Measurements from ENCODE around the gene SIGLEC5. TPM values are rescaled to one million over a fixed set of nuclear protein-coding genes. Genes with fewer than 3 reads are reported as not detected.
"Not testable (repeated sequence)": the region's sequence is repeated elsewhere in the genome, so short reads cannot be mapped to it uniquely, and the experiment has no call there.

Gene SIGLEC5, protein sequence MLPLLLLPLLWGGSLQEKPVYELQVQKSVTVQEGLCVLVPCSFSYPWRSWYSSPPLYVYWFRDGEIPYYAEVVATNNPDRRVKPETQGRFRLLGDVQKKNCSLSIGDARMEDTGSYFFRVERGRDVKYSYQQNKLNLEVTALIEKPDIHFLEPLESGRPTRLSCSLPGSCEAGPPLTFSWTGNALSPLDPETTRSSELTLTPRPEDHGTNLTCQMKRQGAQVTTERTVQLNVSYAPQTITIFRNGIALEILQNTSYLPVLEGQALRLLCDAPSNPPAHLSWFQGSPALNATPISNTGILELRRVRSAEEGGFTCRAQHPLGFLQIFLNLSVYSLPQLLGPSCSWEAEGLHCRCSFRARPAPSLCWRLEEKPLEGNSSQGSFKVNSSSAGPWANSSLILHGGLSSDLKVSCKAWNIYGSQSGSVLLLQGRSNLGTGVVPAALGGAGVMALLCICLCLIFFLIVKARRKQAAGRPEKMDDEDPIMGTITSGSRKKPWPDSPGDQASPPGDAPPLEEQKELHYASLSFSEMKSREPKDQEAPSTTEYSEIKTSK
- not detected for total RNA-seq (ENCODE audit: unreplicated experiment)
- long read RNA-seq = 0 reads

DNA sequence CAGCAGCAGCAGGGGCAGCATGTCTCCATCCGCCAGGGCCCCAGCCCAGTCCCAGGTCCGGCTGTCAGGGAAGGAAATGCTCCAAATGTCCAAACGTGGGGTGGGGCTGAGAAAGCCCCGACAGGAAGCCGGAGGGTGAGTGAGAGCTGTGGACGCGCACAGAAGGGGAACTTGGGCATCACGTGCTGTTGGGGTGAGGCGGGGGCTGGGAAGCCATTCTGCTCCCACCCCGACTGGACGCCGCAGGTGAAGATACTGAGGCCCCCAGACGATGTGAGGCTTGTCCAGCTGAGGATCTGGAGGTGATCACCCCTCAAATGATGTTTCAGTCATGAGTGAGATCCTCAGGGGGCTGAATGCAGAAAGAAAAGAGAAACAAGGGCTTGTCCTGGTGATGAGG is at the start of gene SIGLEC5:
SIGLEC5 (minus strand) TSS at position 87 of the 400 bp plus-strand sequence; CDS start at position 21, 66 bp downstream.
- not testable (repeated sequence) for H3K9me3 Mint-ChIP-seq (ENCODE audit: unreplicated experiment); H3K4me1 Mint-ChIP-seq (ENCODE audit: unreplicated experiment); H3K4me3 Mint-ChIP-seq (ENCODE audit: unreplicated experiment); H3K27ac Mint-ChIP-seq (ENCODE audit: unreplicated experiment); H3K36me3 Mint-ChIP-seq (ENCODE audit: low read depth, unreplicated experiment); DNase-seq (ENCODE audit: low spot score)
- H3K27me3 Mint-ChIP-seq (ENCODE audit: unreplicated experiment) = peaks cover 12% of the 10 kb centered on the region

DNA sequence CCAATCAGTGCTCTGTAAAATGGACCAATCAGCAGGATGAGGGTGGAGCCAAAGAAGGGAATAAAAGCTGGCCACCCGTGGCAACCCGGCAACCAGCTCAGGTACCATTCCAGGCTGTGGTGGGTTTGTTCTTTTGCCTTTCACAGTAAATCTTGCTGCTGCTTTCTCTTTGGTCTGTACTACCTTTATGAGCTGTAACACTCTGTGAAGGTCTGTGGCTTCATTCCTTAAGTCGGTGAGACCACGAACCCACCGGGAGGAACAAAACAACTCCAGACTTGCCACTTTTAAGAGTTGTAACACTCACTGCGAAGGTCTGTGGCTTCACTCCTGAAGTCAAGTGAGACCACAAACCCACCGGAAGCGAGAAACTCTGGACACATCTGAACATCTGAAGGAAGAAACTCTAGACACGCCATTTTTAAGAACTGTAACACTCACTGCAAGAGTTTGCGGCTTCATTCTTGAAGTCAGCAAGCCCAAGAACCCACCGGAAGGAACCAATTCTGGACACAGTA is 46.4 kb upstream of the SIGLEC5 start:
- Mint-ChIP-seq H3K9me3 (ENCODE audit: unreplicated experiment) (no peaks in the 10 kb centered on the region), H3K4me1 (ENCODE audit: unreplicated experiment) (no peaks in the 10 kb centered on the region), H3K4me3 (ENCODE audit: unreplicated experiment) (no peak overlapping the region), H3K27me3 (ENCODE audit: unreplicated experiment) (peaks cover 3% of the 10 kb centered on the region), H3K36me3 (ENCODE audit: low read depth, unreplicated experiment) (no peaks in the 10 kb centered on the region), H3K27ac (ENCODE audit: unreplicated experiment) (no peak overlapping the region)
- DNase-seq (ENCODE audit: low spot score) = no peak
- TF ChIP-seq, protein P1, sequence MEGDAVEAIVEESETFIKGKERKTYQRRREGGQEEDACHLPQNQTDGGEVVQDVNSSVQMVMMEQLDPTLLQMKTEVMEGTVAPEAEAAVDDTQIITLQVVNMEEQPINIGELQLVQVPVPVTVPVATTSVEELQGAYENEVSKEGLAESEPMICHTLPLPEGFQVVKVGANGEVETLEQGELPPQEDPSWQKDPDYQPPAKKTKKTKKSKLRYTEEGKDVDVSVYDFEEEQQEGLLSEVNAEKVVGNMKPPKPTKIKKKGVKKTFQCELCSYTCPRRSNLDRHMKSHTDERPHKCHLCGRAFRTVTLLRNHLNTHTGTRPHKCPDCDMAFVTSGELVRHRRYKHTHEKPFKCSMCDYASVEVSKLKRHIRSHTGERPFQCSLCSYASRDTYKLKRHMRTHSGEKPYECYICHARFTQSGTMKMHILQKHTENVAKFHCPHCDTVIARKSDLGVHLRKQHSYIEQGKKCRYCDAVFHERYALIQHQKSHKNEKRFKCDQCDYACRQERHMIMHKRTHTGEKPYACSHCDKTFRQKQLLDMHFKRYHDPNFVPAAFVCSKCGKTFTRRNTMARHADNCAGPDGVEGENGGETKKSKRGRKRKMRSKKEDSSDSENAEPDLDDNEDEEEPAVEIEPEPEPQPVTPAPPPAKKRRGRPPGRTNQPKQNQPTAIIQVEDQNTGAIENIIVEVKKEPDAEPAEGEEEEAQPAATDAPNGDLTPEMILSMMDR (IDR thresholded peaks at IDR 0.05; ENCODE audit: unreplicated experiment) = no peak

DNA sequence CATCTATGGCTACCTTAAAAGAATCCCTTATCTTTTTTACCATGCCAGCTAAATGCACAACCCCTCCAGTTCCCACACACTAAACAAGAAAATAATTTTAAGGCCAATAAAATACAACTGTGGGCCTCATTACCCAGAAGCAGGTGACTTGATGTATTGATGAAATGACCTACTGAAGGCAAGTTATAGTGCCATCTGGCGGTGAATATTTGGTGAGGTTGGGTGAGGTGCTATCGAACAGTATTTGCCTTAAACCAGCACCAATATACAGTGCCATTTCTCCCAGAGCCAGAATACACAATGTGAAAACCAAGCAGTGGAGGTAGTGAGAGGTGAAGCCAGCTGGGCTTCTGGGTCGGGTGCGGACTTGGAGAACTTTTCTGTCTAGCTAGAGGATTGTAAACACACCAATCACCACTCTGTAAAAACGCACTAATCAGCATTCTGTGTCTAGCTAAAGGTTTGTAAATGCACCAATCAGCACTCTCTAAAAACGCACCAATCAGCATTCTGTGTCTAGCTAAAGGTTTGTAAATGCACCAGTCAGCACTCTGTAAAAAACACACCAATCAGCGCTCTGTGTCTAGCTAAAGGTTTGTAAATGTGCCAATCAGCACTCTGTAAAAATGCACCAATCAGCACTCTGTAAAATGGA is 45.8 kb upstream of the SIGLEC5 start:
- TF ChIP-seq, protein P1 (IDR thresholded peaks at IDR 0.05; ENCODE audit: unreplicated experiment) = peak; percentile 52
- DNase-seq (ENCODE audit: low spot score); H3K27ac Mint-ChIP-seq (ENCODE audit: unreplicated experiment); H3K27me3 Mint-ChIP-seq (ENCODE audit: unreplicated experiment); H3K9me3 Mint-ChIP-seq (ENCODE audit: unreplicated experiment); H3K4me3 Mint-ChIP-seq (ENCODE audit: unreplicated experiment); H3K4me1 Mint-ChIP-seq (ENCODE audit: unreplicated experiment); H3K36me3 Mint-ChIP-seq (ENCODE audit: low read depth, unreplicated experiment): not testable (repeated sequence)

DNA sequence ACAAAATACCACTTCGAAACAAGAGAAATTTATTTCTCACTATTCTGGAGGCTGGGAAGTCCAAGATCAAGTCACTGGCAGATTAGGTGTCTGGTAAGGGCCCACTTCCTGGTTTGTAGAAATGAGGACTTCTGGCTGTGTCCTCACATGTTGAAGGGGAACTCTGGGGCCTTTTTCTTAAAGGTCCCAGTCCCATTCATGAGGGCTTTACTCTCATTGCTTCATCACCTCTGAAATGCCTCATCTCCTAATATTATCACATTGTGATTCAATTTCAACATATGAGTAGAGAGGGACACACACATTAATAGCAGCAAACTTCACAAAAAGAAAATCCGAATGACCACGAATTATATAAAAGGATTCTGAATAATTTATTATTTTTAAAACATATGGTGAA is 38.0 kb upstream of the SIGLEC5 start:
- TF ChIP-seq, protein P1 (IDR thresholded peaks at IDR 0.05; ENCODE audit: unreplicated experiment) = no peak
- H3K9me3 Mint-ChIP-seq (ENCODE audit: unreplicated experiment) = no peaks in the 10 kb centered on the region
- no peak for DNase-seq (ENCODE audit: low spot score)
- H3K4me3 Mint-ChIP-seq (ENCODE audit: unreplicated experiment) = no peak overlapping the region
- no peaks in the 10 kb centered on the region for H3K4me1 Mint-ChIP-seq (ENCODE audit: unreplicated experiment)
- no peaks in the 10 kb centered on the region for H3K27me3 Mint-ChIP-seq (ENCODE audit: unreplicated experiment)
- no peaks in the 10 kb centered on the region for H3K36me3 Mint-ChIP-seq (ENCODE audit: low read depth, unreplicated experiment)
- H3K27ac Mint-ChIP-seq (ENCODE audit: unreplicated experiment) = no peak overlapping the region

DNA sequence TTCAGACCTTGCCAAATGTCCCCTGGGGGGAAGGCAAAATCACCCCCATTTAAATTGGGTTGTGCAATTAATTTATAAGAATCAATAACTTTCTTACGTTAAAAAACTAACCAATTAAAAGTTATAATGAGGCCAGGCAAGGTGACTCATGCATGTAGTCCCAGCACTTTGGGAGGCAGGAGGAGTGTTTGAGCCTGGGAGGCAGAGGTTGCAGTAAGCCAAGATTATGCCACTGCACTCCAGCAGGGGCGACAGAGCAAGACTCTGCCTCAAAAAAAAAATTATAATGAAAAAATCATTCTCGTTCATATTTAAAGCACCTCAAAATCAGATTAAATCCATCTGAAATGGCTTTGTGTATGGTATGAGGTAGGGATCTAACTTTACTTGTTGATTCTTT is 34.8 kb upstream of the SIGLEC5 start:
- H3K9me3 Mint-ChIP-seq (ENCODE audit: unreplicated experiment) = no peaks in the 10 kb centered on the region
- no peaks in the 10 kb centered on the region for H3K27me3 Mint-ChIP-seq (ENCODE audit: unreplicated experiment)
- H3K27ac Mint-ChIP-seq (ENCODE audit: unreplicated experiment) = no peak overlapping the region
- DNase-seq (ENCODE audit: low spot score) = no peak
- TF ChIP-seq, protein P1 (IDR thresholded peaks at IDR 0.05; ENCODE audit: unreplicated experiment) = no peak
- H3K4me1 Mint-ChIP-seq (ENCODE audit: unreplicated experiment) = no peaks in the 10 kb centered on the region
- H3K36me3 Mint-ChIP-seq (ENCODE audit: low read depth, unreplicated experiment) = no peaks in the 10 kb centered on the region
- H3K4me3 Mint-ChIP-seq (ENCODE audit: unreplicated experiment) = no peak overlapping the region

All from endothelial cell (in vitro differentiated cells).